Measurements from ENCODE around the gene BAD.
"Not testable (repeated sequence)": the region's sequence is repeated elsewhere in the genome, so short reads cannot be mapped to it uniquely, and the experiment has no call there.

BAD gene

DNA sequence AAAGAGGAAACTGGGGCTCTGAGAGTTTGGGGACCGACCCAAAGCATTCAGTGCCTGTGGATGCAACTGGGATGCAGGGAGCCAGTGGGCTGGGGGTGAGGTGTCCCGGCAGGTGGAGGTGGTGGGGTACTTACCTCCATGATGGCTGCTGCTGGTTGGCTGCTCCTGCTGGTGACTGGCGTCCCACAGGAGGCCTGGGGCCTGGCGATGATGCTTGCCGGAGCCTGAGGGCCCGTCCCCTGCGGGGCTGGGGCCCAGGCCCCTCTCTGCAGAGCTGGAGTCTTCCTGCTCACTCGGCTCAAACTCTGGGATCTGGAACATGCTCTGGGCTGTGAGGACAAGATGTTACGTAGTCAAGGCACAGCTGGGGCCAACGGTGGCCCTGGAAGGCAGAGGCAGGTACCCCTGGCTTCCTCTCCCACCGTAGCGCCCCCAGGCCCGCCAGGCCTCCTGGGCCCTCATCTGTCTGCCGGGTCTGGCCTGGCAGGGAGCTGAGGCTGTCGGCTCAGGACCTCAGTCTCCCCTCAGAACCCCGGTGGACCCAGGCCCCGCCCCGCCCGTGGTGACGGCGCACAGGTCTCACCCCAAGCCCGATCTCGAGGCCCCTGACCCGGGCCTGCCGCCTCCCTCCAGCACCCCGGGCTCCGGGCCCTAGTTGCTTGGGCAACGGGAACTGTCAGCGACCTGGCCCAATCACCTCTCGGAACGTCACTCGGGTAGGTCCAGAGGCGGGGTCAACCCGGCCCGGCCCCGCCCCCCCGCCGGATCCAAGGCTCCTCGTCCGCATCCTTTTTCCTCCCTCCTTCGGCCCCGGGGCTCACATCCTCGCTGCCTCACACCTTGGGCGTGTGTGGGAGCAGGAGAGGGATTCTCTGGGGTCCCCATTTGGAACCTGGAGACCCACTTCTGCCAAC, at the start of gene BAD:
BAD (minus strand) TSS at position 618 of the 914 bp plus-strand sequence; CDS start at position 321, 297 bp downstream.
- no peaks in the 10 kb centered on the region for H3K36me3 Mint-ChIP-seq
- peaks cover 20% of the 10 kb centered on the region for H3K4me1 Mint-ChIP-seq
- H3K27me3 Mint-ChIP-seq: no peaks in the 10 kb centered on the region
- no peaks in the 10 kb centered on the region for H3K9me3 Mint-ChIP-seq
- H3K27ac Mint-ChIP-seq: peak within 1 kb of the TSS; percentile 96
- peak within 1 kb of the TSS; percentile 88 for H3K4me3 Mint-ChIP-seq

DNA sequence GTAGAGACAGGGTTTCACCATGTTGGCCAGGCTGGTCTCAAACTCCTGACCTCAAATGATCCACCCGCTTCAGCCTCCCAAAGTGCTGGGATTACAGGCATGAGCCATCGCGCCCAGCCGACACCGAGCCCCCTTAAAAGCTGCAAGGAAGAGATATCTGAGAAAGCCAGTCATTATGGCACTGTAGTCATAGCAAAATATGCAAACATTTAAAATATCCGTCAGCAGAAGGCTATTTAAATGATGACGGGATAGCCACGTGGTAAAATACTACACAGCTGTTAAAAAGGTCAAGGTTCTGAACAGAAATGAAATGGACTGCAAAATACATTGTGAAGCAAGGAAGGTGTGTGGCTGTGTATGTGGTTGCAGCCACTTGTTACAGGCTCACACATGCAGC, 49.1 kb upstream of the BAD start:
- no peaks in the 10 kb centered on the region for H3K9me3 Mint-ChIP-seq
- no peaks in the 10 kb centered on the region for H3K36me3 Mint-ChIP-seq
- peak overlapping the region; percentile 57 for H3K27ac Mint-ChIP-seq
- peaks cover 15% of the 10 kb centered on the region for H3K4me1 Mint-ChIP-seq
- H3K4me3 Mint-ChIP-seq: no peak overlapping the region
- H3K27me3 Mint-ChIP-seq: no peaks in the 10 kb centered on the region

DNA sequence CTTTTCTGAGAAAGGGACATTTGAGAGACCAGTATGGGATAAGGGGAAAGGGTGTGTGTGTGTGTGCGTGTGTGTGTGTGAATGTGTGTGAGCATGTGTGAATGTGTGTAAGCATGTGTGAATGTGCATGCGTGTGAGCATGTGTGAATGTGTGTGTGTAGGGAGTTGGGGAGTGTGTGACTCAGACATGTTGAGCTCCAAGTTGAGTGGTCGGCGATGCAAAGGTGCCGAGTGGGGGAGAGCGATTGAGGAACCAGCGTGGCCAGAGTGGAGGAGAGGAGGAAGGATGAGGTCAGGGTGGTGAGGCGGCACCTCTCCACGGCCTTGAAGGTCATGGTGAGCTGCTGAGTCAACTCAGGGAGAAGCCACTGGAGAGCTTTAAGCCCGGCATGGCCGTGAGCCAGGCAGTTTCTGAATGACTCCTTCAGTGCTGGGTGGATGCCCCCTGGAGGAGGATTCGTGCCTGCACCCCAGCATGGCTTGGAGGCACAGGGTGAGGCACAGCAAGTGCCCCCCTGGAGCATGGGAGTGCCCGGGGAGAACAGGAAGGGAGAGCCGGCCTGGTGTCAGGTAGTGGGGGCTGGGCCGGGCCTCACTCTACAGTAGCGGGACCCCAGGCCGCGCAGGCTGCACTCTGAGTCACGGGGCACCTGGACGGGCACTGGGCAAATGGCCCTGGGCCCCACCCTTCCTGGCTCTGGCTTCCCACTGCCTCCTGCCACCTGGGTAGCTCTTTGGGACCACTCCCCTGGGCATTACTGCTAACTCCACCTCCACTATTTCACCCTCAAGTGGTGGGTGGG, 47.3 kb upstream of the BAD start:
- H3K27ac Mint-ChIP-seq: no peak overlapping the region
- H3K9me3 Mint-ChIP-seq: no peaks in the 10 kb centered on the region
- peaks cover 7% of the 10 kb centered on the region for H3K4me1 Mint-ChIP-seq
- H3K4me3 Mint-ChIP-seq: peak overlapping the region; percentile 13
- no peaks in the 10 kb centered on the region for H3K27me3 Mint-ChIP-seq
- H3K36me3 Mint-ChIP-seq: no peaks in the 10 kb centered on the region

DNA sequence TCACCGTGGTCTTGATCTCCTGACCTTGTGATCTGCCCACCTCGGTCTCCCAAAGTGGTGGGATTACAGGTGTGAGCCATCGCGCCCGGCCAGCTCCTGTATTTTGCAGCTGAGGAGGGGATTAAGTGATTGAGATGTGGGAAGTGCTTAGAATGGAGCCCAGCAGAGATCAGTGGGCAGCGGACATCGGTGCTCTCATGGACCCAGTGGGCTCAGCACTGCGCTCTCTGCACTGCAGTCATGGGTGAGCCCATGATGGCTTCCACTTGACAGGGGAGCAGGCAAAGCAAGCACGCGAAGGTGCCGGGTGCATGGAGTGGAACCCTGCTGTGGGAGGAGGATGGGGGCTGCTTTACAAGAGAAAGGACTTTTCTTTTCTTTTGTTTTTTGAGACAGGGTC, 46.4 kb upstream of the BAD start:
- peaks cover 7% of the 10 kb centered on the region for H3K4me1 Mint-ChIP-seq
- no peak overlapping the region for H3K4me3 Mint-ChIP-seq
- no peak overlapping the region for H3K27ac Mint-ChIP-seq
- H3K27me3 Mint-ChIP-seq: no peaks in the 10 kb centered on the region
- no peaks in the 10 kb centered on the region for H3K36me3 Mint-ChIP-seq
- no peaks in the 10 kb centered on the region for H3K9me3 Mint-ChIP-seq

DNA sequence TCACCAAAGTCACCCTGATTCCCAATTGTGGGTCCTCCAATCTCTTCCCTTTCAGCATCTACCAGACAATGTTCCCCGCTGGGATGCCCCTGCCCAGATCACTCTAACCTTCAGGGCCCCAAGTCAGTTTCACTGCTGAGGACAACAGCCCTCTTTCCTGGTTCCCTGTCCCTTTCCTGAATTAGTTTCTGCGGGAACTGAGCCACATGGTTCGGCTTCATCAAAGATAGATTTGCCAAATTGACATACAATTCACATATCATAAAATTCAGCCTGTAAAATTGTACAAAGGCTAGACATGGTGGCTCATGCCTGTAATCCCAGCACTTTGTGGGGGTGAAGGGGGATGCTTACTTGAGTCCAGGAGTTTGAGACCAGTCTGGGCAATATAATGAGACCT, 43.5 kb upstream of the BAD start:
- no peaks in the 10 kb centered on the region for H3K36me3 Mint-ChIP-seq
- H3K27ac Mint-ChIP-seq: no peak overlapping the region
- no peak overlapping the region for H3K4me3 Mint-ChIP-seq
- no peaks in the 10 kb centered on the region for H3K9me3 Mint-ChIP-seq
- H3K27me3 Mint-ChIP-seq: no peaks in the 10 kb centered on the region
- peaks cover 7% of the 10 kb centered on the region for H3K4me1 Mint-ChIP-seq

DNA sequence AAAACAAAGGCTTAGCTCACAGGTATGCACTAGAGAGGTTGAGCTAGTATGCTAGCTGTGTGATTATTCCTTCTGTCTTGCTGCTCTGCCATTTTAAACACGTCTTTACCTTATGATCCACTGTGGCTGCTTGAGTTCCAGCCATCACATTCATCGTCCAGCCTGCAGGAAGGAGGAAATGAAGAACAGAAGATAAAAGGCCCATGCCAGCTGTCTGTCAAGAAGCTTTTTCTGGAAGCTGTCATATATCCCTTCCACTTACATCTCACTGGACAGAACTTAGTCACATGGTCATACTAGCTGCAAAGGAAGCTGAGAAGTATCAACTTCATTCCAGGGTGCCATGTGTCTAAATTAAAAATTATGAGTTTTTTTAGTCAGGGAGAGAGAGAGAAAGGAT, 42.9 kb upstream of the BAD start:
- H3K36me3 Mint-ChIP-seq: no peaks in the 10 kb centered on the region
- no peaks in the 10 kb centered on the region for H3K27me3 Mint-ChIP-seq
- H3K4me1 Mint-ChIP-seq: peaks cover 7% of the 10 kb centered on the region
- no peaks in the 10 kb centered on the region for H3K9me3 Mint-ChIP-seq
- no peak overlapping the region for H3K27ac Mint-ChIP-seq
- no peak overlapping the region for H3K4me3 Mint-ChIP-seq

DNA sequence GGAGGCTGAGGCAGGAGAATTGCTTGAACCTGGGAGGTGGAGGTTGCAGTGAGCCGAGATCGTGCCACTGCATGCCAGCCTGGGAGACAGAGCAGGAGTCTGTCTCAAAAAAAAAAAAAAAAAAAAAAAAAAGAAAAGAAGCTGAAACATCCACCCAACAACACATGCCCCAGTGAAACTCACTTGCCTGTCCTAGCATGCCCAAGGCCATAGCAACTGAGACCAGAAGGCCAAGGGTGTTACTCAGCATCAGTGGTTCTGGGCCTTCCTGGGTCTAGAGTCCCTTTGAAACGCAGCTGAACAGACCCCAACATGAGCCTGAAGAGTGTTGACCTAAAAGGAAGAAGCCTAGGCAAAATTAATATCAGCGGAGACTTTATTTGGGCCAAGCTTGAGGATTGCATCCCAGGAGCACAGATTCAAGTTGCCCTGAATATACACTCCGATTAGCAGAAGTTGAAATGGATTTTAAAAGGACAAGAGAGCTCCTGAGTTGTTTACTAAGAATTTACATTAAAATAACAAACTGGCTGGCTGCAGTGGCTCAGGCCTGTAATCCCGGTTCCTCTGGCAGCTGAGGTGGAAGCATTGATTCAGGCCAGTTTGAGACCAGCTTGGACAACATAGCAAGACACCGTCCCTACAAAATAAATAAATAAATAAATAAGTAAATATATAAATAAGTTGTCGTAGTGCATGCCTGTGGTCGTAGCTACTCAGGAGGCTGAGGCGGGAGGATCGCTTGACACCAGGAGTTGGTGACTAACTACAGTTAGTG, 40.4 kb upstream of the BAD start:
- Mint-ChIP-seq H3K27me3 (no peaks in the 10 kb centered on the region), H3K36me3 (no peaks in the 10 kb centered on the region), H3K4me1 (peaks cover 10% of the 10 kb centered on the region), H3K4me3 (no peak overlapping the region), H3K27ac (no peak overlapping the region), H3K9me3 (no peaks in the 10 kb centered on the region)

DNA sequence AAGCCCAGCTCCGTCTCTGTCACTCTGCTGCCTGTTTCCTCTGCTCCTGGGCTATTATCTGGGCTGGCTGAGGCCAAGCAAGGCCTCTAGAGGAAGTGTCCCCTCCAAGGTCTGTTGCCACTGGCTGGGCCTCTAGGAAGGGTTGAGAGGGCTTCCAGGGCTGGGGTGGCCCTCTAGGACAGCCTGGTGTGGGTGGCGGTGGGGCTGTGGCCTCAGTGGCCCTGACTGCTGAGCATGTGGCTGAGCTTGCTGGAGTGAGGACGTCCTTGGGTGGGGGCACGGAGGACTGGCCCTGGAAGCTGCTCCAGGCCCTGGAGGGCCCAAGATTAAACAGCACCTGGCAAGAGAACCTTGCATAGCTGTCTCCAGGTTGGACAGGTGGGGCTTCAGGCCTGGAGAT, 39.5 kb upstream of the BAD start:
- H3K9me3 Mint-ChIP-seq, H3K36me3 Mint-ChIP-seq, H3K4me3 Mint-ChIP-seq, H3K27ac Mint-ChIP-seq, H3K27me3 Mint-ChIP-seq: not testable (repeated sequence)
- peaks cover 17% of the 10 kb centered on the region for H3K4me1 Mint-ChIP-seq

DNA sequence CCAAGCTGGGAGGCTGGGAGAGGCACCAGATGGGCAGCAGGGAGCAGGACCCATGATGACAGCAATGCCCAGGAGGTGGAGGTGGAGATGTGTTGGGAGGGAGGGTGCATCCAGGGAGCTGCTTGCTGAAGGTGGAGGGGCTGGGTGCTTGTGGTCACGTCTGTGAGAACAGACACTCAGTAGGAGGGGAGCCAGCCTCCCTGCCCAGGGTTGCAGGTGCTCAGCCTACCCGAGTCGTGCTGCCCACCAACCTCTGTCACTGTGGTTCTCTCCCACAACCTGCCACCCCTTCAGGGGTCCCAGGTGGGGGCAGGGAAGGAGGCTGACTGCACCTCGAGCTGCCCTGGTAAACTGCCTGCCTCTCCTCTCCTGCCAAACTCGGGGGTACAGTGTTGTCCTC, 38.9 kb upstream of the BAD start:
- no peaks in the 10 kb centered on the region for H3K27me3 Mint-ChIP-seq
- H3K36me3 Mint-ChIP-seq: no peaks in the 10 kb centered on the region
- H3K27ac Mint-ChIP-seq: no peak overlapping the region
- no peak overlapping the region for H3K4me3 Mint-ChIP-seq
- H3K4me1 Mint-ChIP-seq: peaks cover 20% of the 10 kb centered on the region
- H3K9me3 Mint-ChIP-seq: no peaks in the 10 kb centered on the region

DNA sequence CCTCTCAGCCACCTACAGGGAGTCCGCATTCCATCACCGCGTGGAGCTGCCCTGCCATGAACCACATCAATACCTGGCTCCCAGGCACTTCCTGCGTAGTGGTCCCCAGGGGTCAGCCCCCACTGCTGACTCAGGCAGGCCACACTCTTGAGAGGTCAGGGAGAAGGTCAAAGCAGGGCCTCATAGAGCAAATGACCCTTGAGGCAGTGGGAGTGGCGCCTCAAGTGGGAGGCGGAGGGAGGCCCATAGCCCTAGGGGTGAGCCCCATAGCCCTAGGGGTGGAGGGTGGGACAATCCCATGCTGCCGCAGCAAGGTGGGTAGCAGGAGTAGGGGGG, 38.4 kb upstream of the BAD start:
- H3K36me3 Mint-ChIP-seq: no peaks in the 10 kb centered on the region
- H3K27me3 Mint-ChIP-seq: no peaks in the 10 kb centered on the region
- H3K27ac Mint-ChIP-seq: no peak overlapping the region
- H3K9me3 Mint-ChIP-seq: no peaks in the 10 kb centered on the region
- no peak overlapping the region for H3K4me3 Mint-ChIP-seq
- H3K4me1 Mint-ChIP-seq: peaks cover 20% of the 10 kb centered on the region

DNA sequence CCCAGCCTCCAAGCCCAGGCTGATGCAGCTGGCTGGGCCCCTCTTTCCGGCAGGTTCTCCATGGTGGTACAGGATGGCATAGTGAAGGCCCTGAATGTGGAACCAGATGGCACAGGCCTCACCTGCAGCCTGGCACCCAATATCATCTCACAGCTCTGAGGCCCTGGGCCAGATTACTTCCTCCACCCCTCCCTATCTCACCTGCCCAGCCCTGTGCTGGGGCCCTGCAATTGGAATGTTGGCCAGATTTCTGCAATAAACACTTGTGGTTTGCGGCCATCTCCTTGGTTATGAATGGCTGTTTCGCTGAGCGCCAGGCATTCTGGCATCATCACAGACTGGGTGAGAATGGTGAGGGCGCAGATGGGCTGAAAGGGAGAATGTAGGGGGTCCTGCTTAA, 37.1 kb upstream of the BAD start:
- Mint-ChIP-seq H3K4me3 (no peak overlapping the region), H3K9me3 (no peaks in the 10 kb centered on the region), H3K27ac (no peak overlapping the region), H3K27me3 (no peaks in the 10 kb centered on the region), H3K36me3 (peaks cover 4% of the 10 kb centered on the region), H3K4me1 (peaks cover 20% of the 10 kb centered on the region)

DNA sequence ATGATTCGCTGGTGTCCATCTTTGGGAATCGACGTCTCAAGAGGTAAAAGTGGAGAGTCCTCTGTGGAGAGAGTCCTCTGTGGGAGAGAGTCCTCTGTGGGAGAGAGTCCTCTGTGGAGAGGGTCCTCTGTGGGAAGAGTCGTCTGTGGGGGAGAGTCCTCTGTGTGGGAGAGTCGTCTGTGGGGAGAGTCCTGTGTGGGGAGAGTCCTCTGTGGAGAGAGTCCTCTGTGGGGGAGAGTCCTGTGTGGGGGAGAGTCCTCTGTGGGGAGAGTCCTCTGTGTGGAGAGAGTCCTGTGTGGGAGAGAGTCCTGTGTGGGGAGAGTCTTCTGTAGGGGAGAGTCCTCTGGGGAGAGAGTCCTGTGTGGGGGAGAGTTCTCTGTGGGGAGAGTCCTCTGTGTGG, 36.6 kb upstream of the BAD start:
- H3K4me3 Mint-ChIP-seq: no peak overlapping the region
- no peak overlapping the region for H3K27ac Mint-ChIP-seq
- peaks cover 7% of the 10 kb centered on the region for H3K36me3 Mint-ChIP-seq
- H3K4me1 Mint-ChIP-seq: peaks cover 20% of the 10 kb centered on the region
- H3K27me3 Mint-ChIP-seq: no peaks in the 10 kb centered on the region
- no peaks in the 10 kb centered on the region for H3K9me3 Mint-ChIP-seq

DNA sequence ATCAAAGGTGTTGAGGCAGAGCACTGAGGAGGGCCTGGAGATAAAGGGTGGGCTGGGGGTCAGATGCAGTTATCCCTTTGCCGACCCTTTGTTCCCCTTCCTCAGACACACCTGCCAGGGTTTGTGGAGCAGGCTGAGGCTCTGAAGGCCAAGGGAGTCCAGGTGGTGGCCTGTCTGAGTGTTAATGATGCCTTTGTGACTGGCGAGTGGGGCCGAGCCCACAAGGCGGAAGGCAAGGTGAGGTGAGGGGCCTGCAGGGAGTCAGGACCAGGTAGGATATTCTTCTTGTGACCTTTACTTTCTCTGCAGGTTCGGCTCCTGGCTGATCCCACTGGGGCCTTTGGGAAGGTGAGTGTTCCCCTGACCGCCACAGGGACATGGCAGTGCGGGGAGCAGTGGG, 36.1 kb upstream of the BAD start:
- no peak overlapping the region for H3K27ac Mint-ChIP-seq

DNA sequence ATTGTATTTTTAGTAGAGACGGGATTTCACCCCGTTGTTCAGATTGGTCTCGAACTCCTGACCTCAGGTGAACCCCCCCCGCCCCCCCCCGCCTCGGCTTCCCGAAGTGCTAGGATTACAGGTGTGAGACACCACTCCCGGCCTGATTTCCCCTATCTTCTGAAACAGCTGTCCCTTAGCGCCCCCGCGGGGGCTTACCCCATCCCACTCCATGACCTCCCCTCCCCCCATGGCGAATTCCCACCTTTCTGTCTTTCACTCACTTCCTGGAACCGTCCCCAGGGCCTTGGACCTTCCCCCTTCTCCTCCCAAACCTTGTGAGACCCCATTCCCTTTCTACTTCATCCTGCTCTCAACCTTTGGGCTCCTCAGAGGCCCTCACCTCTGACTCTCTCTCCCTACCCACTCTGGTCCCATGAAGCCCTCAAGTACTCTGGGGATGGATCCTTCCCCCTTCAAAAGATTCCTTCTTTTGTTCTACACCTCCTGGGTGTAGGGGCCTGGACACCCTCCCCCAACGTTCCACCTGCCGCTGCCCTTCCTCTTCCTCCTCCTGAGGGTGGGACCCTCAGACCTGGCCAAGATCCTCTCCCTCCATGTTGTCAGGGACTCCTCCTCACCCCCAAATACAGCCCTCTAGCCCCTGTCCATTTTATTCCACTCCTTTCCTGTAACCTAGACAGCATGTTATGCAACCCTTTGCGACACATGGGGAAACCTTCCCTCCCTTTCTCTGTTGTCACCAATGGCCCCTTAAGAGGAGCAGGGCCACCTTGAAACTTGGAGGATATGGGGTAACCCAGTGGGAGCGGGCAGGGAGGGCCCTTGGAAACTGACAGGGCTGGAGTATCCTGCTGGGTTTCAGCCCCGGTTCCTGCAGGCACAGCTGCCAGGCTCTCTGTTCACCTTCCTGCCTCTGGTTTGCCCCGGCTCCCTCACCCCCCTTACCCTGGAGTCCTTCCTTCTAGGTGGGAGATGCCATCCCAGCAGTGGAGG, 34.6 kb upstream of the BAD start:
- Mint-ChIP-seq H3K9me3 (no peaks in the 10 kb centered on the region), H3K36me3 (peaks cover 9% of the 10 kb centered on the region), H3K27ac (peak overlapping the region; percentile 99), H3K27me3 (no peaks in the 10 kb centered on the region), H3K4me3 (peak overlapping the region; percentile 95), H3K4me1 (peaks cover 23% of the 10 kb centered on the region)

More for the DNA sequence above, 36.1 kb upstream of the BAD start:
- Mint-ChIP-seq H3K4me3 (no peak overlapping the region), H3K36me3 (peaks cover 7% of the 10 kb centered on the region), H3K9me3 (no peaks in the 10 kb centered on the region), H3K27me3 (no peaks in the 10 kb centered on the region), H3K4me1 (peaks cover 20% of the 10 kb centered on the region)

Measured in activated naive CD4-positive, alpha-beta T cell treated with anti-CD3 and anti-CD28 coated beads, Interleukin-2, amount 50 U/mL, for 24 hours (primary cell).